Stomach (tissue), 9 donors: ENCODE results near the gene TSPAN11. TPM values are rescaled to one million over a fixed set of nuclear protein-coding genes. Genes with fewer than 3 reads are reported as not detected.

Experiments used
- DNase-seq, 2 donors: peaks; one replicate each; pipeline versions ENCODE4 v3.0.0 to v3.0.0-alpha.2; 2013 to 2019
- H3K27ac ChIP-seq, 5 donors: fragments of 200-600 bp in 4 of 5; sonication (generic) in 4 of 5; one replicate each; pipeline ENCODE4 v1.5.1; 2013 to 2019; ENCODE audit warnings: mild to moderate bottlenecking in 1 of 5, moderate library complexity in 1 of 5
- H3K27me3 ChIP-seq, 3 donors: fragments of 200-600 bp; sonication (generic); one replicate each; pipeline ENCODE4 v1.5.1; 2017 to 2019; ENCODE audit warnings: mixed run types in 1 of 3
- H3K36me3 ChIP-seq, 4 donors: fragments of 200-600 bp; sonication (generic); 1 replicate in 3 of 4; 2 replicates in 1 of 4; pipeline ENCODE4 v1.5.1; 2016 to 2019
- H3K4me1 ChIP-seq, 4 donors: fragments of 200-600 bp; sonication (generic); one replicate each; pipeline ENCODE4 v1.5.1; 2016 to 2019
- H3K4me3 ChIP-seq, 4 donors: fragments of 200-600 bp; sonication (generic) in 3 of 4; one replicate each; pipeline ENCODE4 v1.5.1; 2016 to 2019; ENCODE audit warnings: mild to moderate bottlenecking in 1 of 4
- H3K9me3 ChIP-seq, 4 donors: fragments of 200-600 bp; sonication (generic); one replicate each; pipeline ENCODE4 v1.5.1; 2016 to 2019
- CTCF ChIP-seq, 7 experiments: fragments of 450-650 bp in 4 of 7; fragments of 200-600 bp in 3 of 7; sonication (generic) in 3 of 7; IDR thresholded peaks; one replicate each; pipeline ENCODE4 v1.5.1; 2016 to 2019; ENCODE audit warnings: antibody characterized with exemption in 7 of 7, control low read depth in 2 of 7, mild to moderate bottlenecking in 1 of 7
- EP300 ChIP-seq: sonication (generic); formaldehyde crosslinking; IDR thresholded peaks from one replicate; pipeline ENCODE4 v1.6.1; 2017; ENCODE audit warnings: antibody characterized with exemption
- POLR2A ChIP-seq, 4 donors: fragments of 450-650 bp; IDR thresholded peaks; one replicate each; pipeline ENCODE4 v1.6.1; 2016; ENCODE audit warnings: antibody characterized with exemption in 4 of 4, control low read depth in 2 of 4, mild to moderate bottlenecking in 1 of 4, moderate library complexity in 1 of 4
- POLR2AphosphoS5 ChIP-seq, 3 donors: sonication (generic); formaldehyde crosslinking; IDR thresholded peaks; one replicate each; pipeline ENCODE4 v1.6.1; 2016; ENCODE audit warnings: antibody characterized with exemption in 3 of 3
- WGBS, 5 donors: extraction: QIAGEN DNeasy Blood & Tissue Kit in 3 of 5; methylation state at CpG; one replicate each; pipeline versions ENCODE4 v1.1.5 to v1.1.7; 2013 to 2018; 5-methylcytosine and 5-hydroxymethylcytosine counted together
- intact Hi-C: fragments of 100-400 bp; cut with DNase I; formaldehyde crosslinking; loops from one replicate; pipeline ENCODE4 v1.15.1; 2023; ENCODE audit warnings: low total_unique reads
- polyA plus RNA-seq, 3 donors: library from polyadenylated mRNA; stranded (reverse); fragments of 200-250 nt; gene quantifications; one replicate each; pipeline ENCODE4 v1.2.3, GENCODE V29; 2013
- total RNA-seq, 5 donors: library from RNA; depleted of rRNA; stranded (reverse); fragments of >200 nt; gene quantifications; one replicate each; pipeline versions ENCODE4 v1.1.0 to v1.2.3, GENCODE V29; 2014 to 2016
- donor health status: healthy with polysubstance abuse.
- donor health status: Bipolar disorder and iron deficiency.
- donor health status: healthy.

TSPAN11 gene
- total and polyA plus RNA-seq, 8 donors = under 0.01 to 5.5 (median 1.3) TPM

GRCh38 chr12:30880813-30881212 is 45.7 kb upstream of the TSPAN11 start:
- WGBS, 5 donors = 93 to 98% (median 94%) methylated on average over 3 of the region's 3 CpGs
- DNase-seq = no peak
- Histone ChIP-seq H3K4me3 (no peak overlapping the region), H3K27ac (no peak overlapping the region), H3K4me1 (no peaks in the 10 kb centered on the region), H3K9me3 (peaks cover 0 to 6% (median 2%) of the 10 kb centered on the region in 4 donors), H3K36me3 (no peaks in the 10 kb centered on the region), H3K27me3 (peaks cover 0 to 22% (median 0%) of the 10 kb centered on the region in 3 donors)
- TF ChIP-seq CTCF (IDR thresholded peaks at IDR 0.05) = no peak
- no peak for TF ChIP-seq POLR2AphosphoS5 (IDR thresholded peaks at IDR 0.05)
- intact Hi-C loops = no loop called here

GRCh38 chr12:30882706-30883105 is 43.8 kb upstream of the TSPAN11 start:
- Histone ChIP-seq H3K4me3 (no peak overlapping the region), H3K9me3 (peaks cover 0 to 25% (median 18%) of the 10 kb centered on the region in 4 donors), H3K27ac (no peak overlapping the region), H3K4me1 (no peaks in the 10 kb centered on the region), H3K27me3 (peaks cover 0 to 7% (median 0%) of the 10 kb centered on the region in 3 donors), H3K36me3 (no peaks in the 10 kb centered on the region)
- intact Hi-C loops = no loop called here
- TF ChIP-seq POLR2AphosphoS5 (IDR thresholded peaks at IDR 0.05) = no peak
- 58 to 81% (median 64%) methylated on average over 3 of the region's 3 CpGs for WGBS, 5 donors
- DNase-seq = peak in 1 of 2 donors; percentile 27

- intact Hi-C loops = no loop called here
- TF ChIP-seq CTCF (IDR thresholded peaks at IDR 0.05) (no peak), POLR2A (IDR thresholded peaks at IDR 0.05) (no peak), POLR2AphosphoS5 (IDR thresholded peaks at IDR 0.05) (no peak), EP300 (no peak)
- H3K36me3 ChIP-seq = no peaks in the 10 kb centered on the region
- no peaks in the 10 kb centered on the region for H3K4me1 ChIP-seq
- no peak for DNase-seq
- no peak overlapping the region for H3K27ac ChIP-seq
- H3K9me3 ChIP-seq = peaks cover 0 to 38% (median 27%) of the 10 kb centered on the region in 4 donors
- no peak overlapping the region for H3K4me3 ChIP-seq
- peaks cover 0 to 6% (median 0%) of the 10 kb centered on the region in 3 donors for H3K27me3 ChIP-seq
- WGBS, 5 donors = 75 to 88% (median 85%) methylated on average over 2 of the region's 2 CpGs
Measured at GRCh38 chr12:30884799-30885198, 41.7 kb upstream of the TSPAN11 start.

GRCh38 chr12:30885321-30885720 is 41.2 kb upstream of the TSPAN11 start:
- H3K27me3 ChIP-seq = peaks cover 0 to 1% (median 0%) of the 10 kb centered on the region in 3 donors
- no peaks in the 10 kb centered on the region for H3K36me3 ChIP-seq
- peaks cover 0 to 43% (median 29%) of the 10 kb centered on the region in 4 donors for H3K9me3 ChIP-seq
- intact Hi-C loops = no loop called here
- H3K4me3 ChIP-seq = no peak overlapping the region
- no peak overlapping the region for H3K27ac ChIP-seq
- no peaks in the 10 kb centered on the region for H3K4me1 ChIP-seq
- 51 to 93% (median 73%) methylated on average over 2 of the region's 2 CpGs for WGBS, 5 donors
- TF ChIP-seq EP300 (no peak), CTCF (IDR thresholded peaks at IDR 0.05) (no peak), POLR2A (IDR thresholded peaks at IDR 0.05) (no peak), POLR2AphosphoS5 (IDR thresholded peaks at IDR 0.05) (no peak)
- DNase-seq = no peak

- Histone ChIP-seq H3K27me3 (no peaks in the 10 kb centered on the region), H3K36me3 (no peaks in the 10 kb centered on the region), H3K9me3 (peaks cover 0 to 44% (median 30%) of the 10 kb centered on the region in 4 donors), H3K4me3 (no peak overlapping the region), H3K4me1 (no peaks in the 10 kb centered on the region), H3K27ac (no peak overlapping the region)
- intact Hi-C loops = no loop called here
- TF ChIP-seq POLR2A (IDR thresholded peaks at IDR 0.05) (no peak), EP300 (no peak)
- DNase-seq = no peak
Measured at GRCh38 chr12:30887226-30887625, 39.3 kb upstream of the TSPAN11 start.
